B cell (primary cell): ENCODE results near the gene TMEM132D. TPM values are rescaled to one million over a fixed set of nuclear protein-coding genes. Genes with fewer than 3 reads are reported as not detected.

Experiments used
- ATAC-seq: fragments of 200-7000 bp; cut with Tn5 transposase; one replicate; pipeline ENCODE4 v1.10.0; 2021; ENCODE audit warnings: low read depth, mild to moderate bottlenecking, moderate number of reproducible peaks, moderate library complexity
- CTCF ChIA-PET: fragments of 350-600 bp; sonication (Branson Sonifier 250); formaldehyde crosslinking; loops from one replicate; lab custom pipeline; 2021; ENCODE audit warnings: antibody characterized with exemption, inconsistent platforms; lab: Charles Lee
- POLR2A ChIA-PET: fragments of 350-600 bp; sonication (Branson Sonifier 250); formaldehyde crosslinking; loops from one replicate; lab custom pipeline; 2021; ENCODE audit warnings: antibody characterized with exemption; lab: Charles Lee
- DNase-seq: peaks from one replicate; pipeline ENCODE4 v3.0.0; 2013
- H2AFZ ChIP-seq: 2 replicates; pipeline ENCODE4 v1.6.1; 2012; ENCODE audit warnings: mild to moderate bottlenecking, low read depth, low read length; ENCODE audit not compliant: insufficient read depth, poor library complexity, severe bottlenecking
- H3K27ac ChIP-seq, 2 donors: 1 replicate in 1 of 2; 2 replicates in 1 of 2; pipeline ENCODE4 v1.5.1; 2012 to 2013; ENCODE audit warnings: low read length in 2 of 2, mild to moderate bottlenecking in 2 of 2, moderate library complexity in 1 of 2
- H3K27me3 ChIP-seq, 4 experiments: fragments of 200-600 bp in 1 of 4; sonication (generic) in 1 of 4; replicated peaks in 1 of 4; 1 replicate in 2 of 4; 2 replicates in 2 of 4; pipeline versions ENCODE4 v1.6.1 to v1.7.0; 2013 to 2016; ENCODE audit warnings: low read length in 3 of 4, mild to moderate bottlenecking in 2 of 4, mixed read lengths in 1 of 4, moderate library complexity in 1 of 4; ENCODE audit not compliant: insufficient read depth in 4 of 4, control insufficient read depth in 3 of 4; ENCODE audit errors: control extremely low read depth in 1 of 4
- H3K36me3 ChIP-seq, 2 experiments: replicated peaks in 1 of 2; 1 replicate in 1 of 2; 2 replicates in 1 of 2; pipeline versions ENCODE4 v1.6.1 to v1.7.1; 2013; ENCODE audit warnings: low read length in 1 of 2; ENCODE audit not compliant: insufficient read depth in 2 of 2, control insufficient read depth in 1 of 2; ENCODE audit errors: control extremely low read depth in 1 of 2, extremely low read depth in 1 of 2
- H3K4me1 ChIP-seq, 2 donors: fragments of 200-600 bp in 1 of 2; sonication (generic) in 1 of 2; 1 replicate in 1 of 2; 2 replicates in 1 of 2; pipeline versions ENCODE4 v1.5.1 to v1.6.1; 2013 to 2017; ENCODE audit warnings: low read length in 2 of 2; ENCODE audit not compliant: control insufficient read depth in 2 of 2, insufficient read depth in 2 of 2
- H3K4me2 ChIP-seq: replicated peaks from 2 replicates; pipeline ENCODE3; 2012; ENCODE audit warnings: mild to moderate bottlenecking, low read depth, low read length; ENCODE audit not compliant: poor library complexity, severe bottlenecking
- H3K4me3 ChIP-seq, 5 experiments: fragments of 200-600 bp in 1 of 5; sonication (generic) in 1 of 5; 1 replicate in 3 of 5; 2 replicates in 2 of 5; pipeline versions ENCODE4 v1.5.1 to v1.7.0; 2011 to 2016; ENCODE audit warnings: low read length in 4 of 5, mild to moderate bottlenecking in 4 of 5, low read depth in 2 of 5, control low read depth in 1 of 5, moderate library complexity in 1 of 5; ENCODE audit not compliant: insufficient read depth in 1 of 5; ENCODE audit errors: control extremely low read depth in 1 of 5, extremely low read depth in 1 of 5
- H3K79me2 ChIP-seq: fragments of 200-600 bp; sonication (generic); one replicate; pipeline ENCODE4 v1.6.0; 2016; ENCODE audit warnings: low read length; ENCODE audit not compliant: control insufficient read depth, insufficient read depth
- H3K9ac ChIP-seq: fragments of 200-600 bp; sonication (generic); 2 replicates; pipeline ENCODE4 v1.6.1; 2017; ENCODE audit warnings: mild to moderate bottlenecking, low read length, moderate library complexity
- H3K9me3 ChIP-seq, 3 donors: one replicate each; pipeline versions ENCODE4 v1.6.1 to v1.7.1; 2013; ENCODE audit warnings: low read length in 2 of 3; ENCODE audit not compliant: control insufficient read depth in 2 of 3, insufficient read depth in 1 of 3; ENCODE audit errors: control extremely low read depth in 1 of 3
- H4K20me1 ChIP-seq: 2 replicates; pipeline ENCODE4 v1.6.0; 2012; ENCODE audit warnings: mild to moderate bottlenecking, low read length; ENCODE audit not compliant: insufficient read depth, control insufficient read depth, poor library complexity, severe bottlenecking
- H3K27ac Mint-ChIP-seq: one replicate; pipeline ENCODE4 v1.8.0; 2021; ENCODE audit warnings: mixed read lengths
- H3K27me3 Mint-ChIP-seq: one replicate; pipeline ENCODE4 v1.8.0; 2021; ENCODE audit warnings: mixed read lengths
- H3K4me1 Mint-ChIP-seq: one replicate; pipeline ENCODE4 v1.8.0; 2021; ENCODE audit warnings: mixed read lengths
- H3K4me3 Mint-ChIP-seq: one replicate; pipeline ENCODE4 v1.8.0; 2021; ENCODE audit warnings: mixed read lengths
- H3K9me3 Mint-ChIP-seq: one replicate; pipeline ENCODE4 v1.8.0; 2022; ENCODE audit warnings: mixed read lengths; ENCODE audit not compliant: insufficient read depth
- CTCF ChIP-seq: fragments of 200-600 bp; IDR thresholded peaks from one replicate; pipeline ENCODE4 v1.8.0; 2022; ENCODE audit warnings: antibody characterized with exemption, mild to moderate bottlenecking
- EZH2 ChIP-seq: IDR thresholded peaks from 2 replicates; pipeline ENCODE4 v1.6.1; 2012; ENCODE audit warnings: borderline replicate concordance, low read depth, mild to moderate bottlenecking, moderate library complexity, low read length; ENCODE audit not compliant: insufficient read depth, poor library complexity, severe bottlenecking
- WGBS: methylation state at CpG from one replicate; pipeline ENCODE4 v1.1.5; 2013; ENCODE audit warnings: missing lambda C conversion rate; ENCODE audit not compliant: insufficient coverage; 5-methylcytosine and 5-hydroxymethylcytosine counted together
- intact Hi-C: fragments of 100-400 bp; cut with micrococcal nuclease; formaldehyde crosslinking; loops from one replicate; pipeline ENCODE4 v1.10.0; 2022
- polyA plus RNA-seq: library from polyadenylated mRNA; depleted of rRNA; stranded (reverse); fragments of >200 nt; gene quantifications from 2 replicates; pipeline ENCODE4 v1.2.3, GENCODE V29; 2012
- total RNA-seq, 2 donors: library from RNA; stranded (reverse); fragments of 120-200 nt in 1 of 2; gene quantifications; 1 replicate in 1 of 2; 2 replicates in 1 of 2; pipeline versions ENCODE4 v1.2.3 to v1.2.4, GENCODE V29; 2013 to 2022

TMEM132D gene
- total and polyA plus RNA-seq, 2 donors (not counting 1 experiment from before 2014, with no cell fraction given), result not detected

GRCh38 chr12:129779033-129779432 lies 124.8 kb downstream of the TMEM132D start:
- no peak overlapping the region for H2AFZ ChIP-seq
- WGBS, result 86% methylated on average over 5 of the region's 5 CpGs
- no peaks in the 10 kb centered on the region for H3K27me3 Mint-ChIP-seq
- peaks cover 2% of the 10 kb centered on the region for H3K9me3 Mint-ChIP-seq
- no peak for DNase-seq
- TF ChIP-seq EZH2 (no peak), CTCF (no peak)
- H3K27ac Mint-ChIP-seq, result no peak overlapping the region
- H3K4me3 Mint-ChIP-seq, result no peak overlapping the region
- no peak overlapping the region for H3K4me3 ChIP-seq
- peaks cover 0 to 4% (median 0%) of the 10 kb centered on the region in 3 donors for H3K9me3 ChIP-seq
- no peaks in the 10 kb centered on the region for H3K4me1 ChIP-seq
- no peaks in the 10 kb centered on the region for H3K79me2 ChIP-seq
- ChIA-PET POLR2A (no interaction called here), CTCF (no interaction called here)
- no peak for ATAC-seq
- H4K20me1 ChIP-seq, result no peaks in the 10 kb centered on the region
- intact Hi-C loops, result no loop called here
- H3K9ac ChIP-seq, result no peak overlapping the region
- H3K4me2 ChIP-seq, result no peak overlapping the region
- no peaks in the 10 kb centered on the region for H3K4me1 Mint-ChIP-seq
- no peaks in the 10 kb centered on the region for H3K36me3 ChIP-seq
- no peaks in the 10 kb centered on the region for H3K27me3 ChIP-seq
- no peak overlapping the region for H3K27ac ChIP-seq

- no peak for TF ChIP-seq CTCF
- no peak for TF ChIP-seq EZH2
- Histone ChIP-seq H3K9ac (no peak overlapping the region), H2AFZ (no peak overlapping the region), H3K36me3 (no peaks in the 10 kb centered on the region), H3K27me3 (no peaks in the 10 kb centered on the region), H3K27ac (no peak overlapping the region), H3K4me3 (no peak overlapping the region), H3K4me1 (no peaks in the 10 kb centered on the region), H3K9me3 (peaks cover 0 to 4% (median 3%) of the 10 kb centered on the region in 3 donors), H3K79me2 (no peaks in the 10 kb centered on the region), H3K4me2 (no peak overlapping the region), H4K20me1 (no peaks in the 10 kb centered on the region)
- intact Hi-C loops, result no loop called here
- ChIA-PET POLR2A (no interaction called here), CTCF (no interaction called here)
- no peaks in the 10 kb centered on the region for H3K27me3 Mint-ChIP-seq
- H3K4me3 Mint-ChIP-seq, result no peak overlapping the region
- no peak overlapping the region for H3K27ac Mint-ChIP-seq
- H3K4me1 Mint-ChIP-seq, result no peaks in the 10 kb centered on the region
- H3K9me3 Mint-ChIP-seq, result peaks cover 2% of the 10 kb centered on the region
- 87% methylated on average over 9 of the region's 10 CpGs for WGBS
- DNase-seq, result no peak
- ATAC-seq, result no peak
These were observed 126.7 kb downstream of the TMEM132D start for GRCh38 chr12:129776977-129777667.
